GM12878 (cell line): ENCODE results near the gene ZNF213. TPM values are rescaled to one million over a fixed set of nuclear protein-coding genes. Genes with fewer than 3 reads are reported as not detected.

ENCODE experiments used
- ATAC-seq: fragments of 200-7000 bp; cut with Tn5 transposase; 3 replicates; pipeline ENCODE4 v1.9.1; 2020; ENCODE audit warnings: mild to moderate bottlenecking, moderate library complexity
- BruUV-seq: library from RNA; stranded (reverse); fragments of 400-500 nt; replicated peaks from 2 replicates; lab custom pipeline; 2021; lab: Mats Ljungman, UMichigan
- CTCF ChIA-PET: fragments of 300-600 bp; sonication (Branson Sonifier 250); formaldehyde crosslinking; extraction: SDS; loops from one replicate; lab custom pipeline; 2021; ENCODE audit warnings: inconsistent platforms; lab: Yijun Ruan, JAX
- POLR2A ChIA-PET: fragments of 350-600 bp; formaldehyde crosslinking; extraction: SDS; loops from one replicate; lab custom pipeline; 2021; ENCODE audit warnings: inconsistent platforms; lab: Charles Lee
- RAD21 ChIA-PET: fragments of 300-600 bp; sonication (Branson Sonifier 250); formaldehyde crosslinking; loops from one replicate; lab custom pipeline; 2023; ENCODE audit warnings: antibody characterized with exemption; ENCODE audit not compliant: unreplicated experiment; lab: Charles Lee
- SMC1A ChIA-PET: fragments of 300-600 bp; sonication (Branson Sonifier 250); formaldehyde crosslinking; loops from one replicate; lab custom pipeline; 2023; ENCODE audit not compliant: unreplicated experiment, uncharacterized antibody; lab: Charles Lee
- DNase-seq: peaks from one replicate; pipeline ENCODE4 v3.0.0-alpha.2; 2011; ENCODE audit warnings: low read depth, low spot score
- FAIRE-seq: peaks from 3 replicates; lab custom pipeline; 2011; peaks lifted over from hg19 to GRCh38; lab: Jason Lieb, UNC
- H2AFZ ChIP-seq: 2 replicates; pipeline ENCODE4 v1.6.0; 2011; ENCODE audit warnings: low read depth, low read length, control low read depth; ENCODE audit not compliant: control insufficient read depth
- H3K27ac ChIP-seq: 2 replicates; pipeline ENCODE4 v1.5.1; 2011; ENCODE audit warnings: control low read depth; ENCODE audit not compliant: control insufficient read depth, insufficient read depth
- H3K27me3 ChIP-seq, 2 experiments: replicated peaks in 1 of 2; 2 replicates each; pipeline versions ENCODE4 v1.6.0 to v1.6.1; 2011; ENCODE audit warnings: low read length in 1 of 2; ENCODE audit not compliant: control insufficient read depth in 2 of 2, insufficient read depth in 2 of 2
- H3K36me3 ChIP-seq, 2 experiments: 2 replicates each; pipeline ENCODE4 v1.5.1; 2011; ENCODE audit warnings: low read length in 1 of 2; ENCODE audit not compliant: control insufficient read depth in 2 of 2, insufficient read depth in 2 of 2
- H3K4me1 ChIP-seq: 2 replicates; pipeline ENCODE4 v1.6.1; 2011; ENCODE audit warnings: mild to moderate bottlenecking, low read length, moderate library complexity, mixed read lengths; ENCODE audit not compliant: control insufficient read depth, insufficient read depth
- H3K4me2 ChIP-seq: 2 replicates; pipeline ENCODE4 v1.6.0; 2011; ENCODE audit warnings: control low read depth; ENCODE audit not compliant: control insufficient read depth, insufficient read depth
- H3K4me3 ChIP-seq: fragments of 200-600 bp; sonication (generic); 2 replicates; pipeline ENCODE4 v1.5.1; 2016
- H3K79me2 ChIP-seq: 2 replicates; pipeline ENCODE4 v1.6.0; 2011; ENCODE audit warnings: low read length; ENCODE audit not compliant: control insufficient read depth, insufficient read depth
- H3K9ac ChIP-seq: 2 replicates; pipeline ENCODE4 v1.8.0; 2011; ENCODE audit warnings: low read length, control low read depth, mixed read lengths; ENCODE audit not compliant: control insufficient read depth, insufficient read depth
- H3K9me3 ChIP-seq: replicated peaks from 3 replicates; pipeline ENCODE4 v1.5.1; 2011; ENCODE audit warnings: mild to moderate bottlenecking, low read length; ENCODE audit not compliant: control insufficient read depth, insufficient read depth
- H4K20me1 ChIP-seq: 2 replicates; pipeline ENCODE4 v1.6.0; 2011; ENCODE audit not compliant: control insufficient read depth, insufficient read depth
- BHLHE40 ChIP-seq, 2 experiments: fragments of 450-650 bp in 1 of 2; IDR thresholded peaks; 2 replicates each; pipeline ENCODE4 v1.6.1; 2011 to 2017; ENCODE audit warnings: low read depth in 2 of 2, borderline replicate concordance in 1 of 2, improper control_type of control experiment in 1 of 2, low read length in 1 of 2, mild to moderate bottlenecking in 1 of 2
- ESRRA ChIP-seq: IDR thresholded peaks from 2 replicates; pipeline ENCODE4 v1.6.1; 2012; ENCODE audit warnings: mild to moderate bottlenecking, low read length, improper control_type of control experiment
- IKZF2 ChIP-seq, 2 experiments: fragments of 450-650 bp; IDR thresholded peaks; 2 replicates each; pipeline ENCODE4 v1.6.1; 2017; ENCODE audit warnings: mild to moderate bottlenecking in 2 of 2, moderate library complexity in 2 of 2
- KAT2A ChIP-seq: conservative IDR thresholded peaks from 2 replicates; pipeline ENCODE4 v1.6.1; 2011; ENCODE audit warnings: low read depth, low read length; ENCODE audit not compliant: control insufficient read depth
- RBBP5 ChIP-seq: fragments of 200-600 bp; sonication (generic); conservative IDR thresholded peaks from 2 replicates; pipeline ENCODE4 v1.6.1; 2016
- SMAD1 ChIP-seq: fragments of 450-650 bp; IDR thresholded peaks from 2 replicates; pipeline ENCODE4 v1.6.1; 2018; ENCODE audit warnings: mild to moderate bottlenecking, low read depth; ENCODE audit not compliant: partially characterized antibody
- ZBTB4 ChIP-seq: fragments of 450-650 bp; formaldehyde crosslinking; IDR thresholded peaks from 2 replicates; pipeline ENCODE4 v1.4.0; 2022; ENCODE audit warnings: mild to moderate bottlenecking, moderate library complexity
- ZNF207 ChIP-seq: fragments of 450-650 bp; IDR thresholded peaks from 2 replicates; pipeline ENCODE4 v1.6.1; 2014; ENCODE audit warnings: antibody characterized with exemption, mild to moderate bottlenecking, borderline replicate concordance
- WGBS: methylation state at CpG from one replicate; pipeline ENCODE4 v1.1.6; 2016; ENCODE audit warnings: low lambda C conversion rate; ENCODE audit not compliant: insufficient replicate concordance, insufficient coverage; ENCODE audit errors: missing lambda C conversion rate; 5-methylcytosine and 5-hydroxymethylcytosine counted together
- in situ Hi-C: fragments of 300-500 bp; cut with MboI; formaldehyde crosslinking; loops from 9 replicates; pipeline ENCODE4 v1.14.3; 2018; ENCODE audit warnings: mixed read lengths
- intact Hi-C: fragments of 100-400 bp; cut with micrococcal nuclease; formaldehyde crosslinking; loops from one replicate; pipeline ENCODE4 v1.14.2; 2022; ENCODE audit not compliant: unreplicated experiment
- polyA plus RNA-seq, 11 experiments: library from polyadenylated mRNA; depleted of rRNA in 4 of 11; unstranded in 6 of 11; stranded (reverse) in 5 of 11; fragments of >200 nt; fragmentation: Nextera tagmentation in 4 of 11; fragmentation: Illumina TruSeq in 1 of 11; extraction: Ambion mirVana in 4 of 11; extraction: Trizol in 1 of 11; gene quantifications; 1 replicate in 1 of 11; 2 replicates in 10 of 11; pipeline versions ENCODE4 v1.2.1 to v1.2.3, GENCODE V29; 2011 to 2016; ENCODE audit warnings: inconsistent platforms in 2 of 11, missing spikeins in 2 of 11, low read depth in 1 of 11
- total RNA-seq, 4 experiments: library from RNA; depleted of rRNA in 3 of 4; stranded (reverse); fragments of >200 nt in 3 of 4; fragmentation: Illumina TruSeq in 1 of 4; extraction: Trizol in 1 of 4; gene quantifications; 2 replicates each; pipeline versions ENCODE4 v1.2.1 to v1.2.3, GENCODE V29; 2013 to 2021
- TF ChIP-seq, protein P1 (sequence below): fragments of 450-650 bp; IDR thresholded peaks from 2 replicates; pipeline ENCODE4 v1.6.1; 2017; ENCODE audit warnings: borderline replicate concordance
- TF ChIP-seq, protein P2 (sequence below): fragments of 150-350 bp; IDR thresholded peaks from 2 replicates; pipeline ENCODE4 v1.6.1; 2016; ENCODE audit warnings: low read depth, low read length
- TF ChIP-seq, protein P3 (sequence below): fragments of 450-650 bp; formaldehyde crosslinking; IDR thresholded peaks from 2 replicates; pipeline ENCODE4 v1.5.0; 2022; ENCODE audit warnings: mild to moderate bottlenecking, missing genetic modification characterization

Gene ZNF213
- total and polyA plus RNA-seq, 10 of the 15 experiments (the other 5 are each of a cell fraction or from before 2014, with no cell fraction given): 0.53 to 9.4 (median 1.1) TPM

DNA sequence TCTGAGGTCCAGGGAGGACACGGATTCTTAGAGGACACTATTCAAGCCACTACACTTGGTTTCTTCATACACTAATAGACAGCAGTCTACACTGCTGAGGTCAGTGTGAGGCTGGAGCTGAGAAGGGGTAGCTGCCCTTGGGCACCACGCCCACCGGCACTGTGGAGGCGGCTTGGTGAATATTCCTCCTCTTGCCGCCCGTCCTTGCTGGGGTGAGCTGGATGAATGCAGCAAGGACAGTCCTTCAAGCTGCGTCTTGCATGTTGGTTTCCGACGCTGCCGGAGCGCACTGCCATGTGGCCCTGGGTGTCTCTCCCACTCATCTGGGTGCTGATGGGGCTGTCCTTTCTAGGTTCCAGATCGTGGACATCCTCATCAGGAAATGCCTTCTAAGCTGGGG lies 19.8 kb upstream of the ZNF213 start:
- intact Hi-C loops: no loop called here
- Histone ChIP-seq H3K4me2 (no peak overlapping the region), H3K27ac (no peak overlapping the region), H3K79me2 (no peaks in the 10 kb centered on the region), H3K9me3 (no peaks in the 10 kb centered on the region), H3K36me3 (no peaks in the 10 kb centered on the region), H3K9ac (no peak overlapping the region), H2AFZ (no peak overlapping the region), H3K4me1 (no peaks in the 10 kb centered on the region; the same call in 1 of the 2 replicates), H4K20me1 (no peaks in the 10 kb centered on the region), H3K27me3 (no peaks in the 10 kb centered on the region; a peak in 1 of 4 replicates), H3K4me3 (no peak overlapping the region)
- ChIA-PET SMC1A (interaction anchor here (1.4 to 2.7 kb wide), 2 partner anchors 13 to 14 kb away, joined by 4 to 11 read pairs; no protein-coding TSS in a partner anchor), RAD21 (interaction anchor here (1.0 kb wide), 1 partner anchor 15 kb away, joined by 3 read pairs; no protein-coding TSS in a partner anchor), POLR2A (interaction anchor here (1.6 kb wide), 1 partner anchor 9 kb away, joined by 3 read pairs; no protein-coding TSS in a partner anchor), CTCF (interaction anchor here (1.3 to 5.6 kb wide), 2 partner anchors 13 to 14 kb away, joined by 4 to 41 read pairs; no protein-coding TSS in a partner anchor)
- 66% methylated on average over 12 of the region's 12 CpGs for WGBS
- DNase-seq (no peak), FAIRE-seq (no peak), ATAC-seq (no peak)
- in situ Hi-C loops: no loop called here
- BruUV-seq: no TSS peak
- TF ChIP-seq ESRRA: no peak
- TF ChIP-seq BHLHE40 (IDR thresholded peaks at IDR 0.05; ENCODE audit: borderline replicate concordance in 1 of 2, low read depth in 2 of 2, low read length in 1 of 2): no peak
- no peak for TF ChIP-seq ZNF207
- TF ChIP-seq SMAD1: no peak
- TF ChIP-seq IKZF2 (IDR thresholded peaks at IDR 0.05): no peak
- TF ChIP-seq ZBTB4 (CRISPR knock-in tag): no peak
- TF ChIP-seq, protein P1, sequence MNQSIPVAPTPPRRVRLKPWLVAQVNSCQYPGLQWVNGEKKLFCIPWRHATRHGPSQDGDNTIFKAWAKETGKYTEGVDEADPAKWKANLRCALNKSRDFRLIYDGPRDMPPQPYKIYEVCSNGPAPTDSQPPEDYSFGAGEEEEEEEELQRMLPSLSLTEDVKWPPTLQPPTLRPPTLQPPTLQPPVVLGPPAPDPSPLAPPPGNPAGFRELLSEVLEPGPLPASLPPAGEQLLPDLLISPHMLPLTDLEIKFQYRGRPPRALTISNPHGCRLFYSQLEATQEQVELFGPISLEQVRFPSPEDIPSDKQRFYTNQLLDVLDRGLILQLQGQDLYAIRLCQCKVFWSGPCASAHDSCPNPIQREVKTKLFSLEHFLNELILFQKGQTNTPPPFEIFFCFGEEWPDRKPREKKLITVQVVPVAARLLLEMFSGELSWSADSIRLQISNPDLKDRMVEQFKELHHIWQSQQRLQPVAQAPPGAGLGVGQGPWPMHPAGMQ: no peak
- no peak for TF ChIP-seq KAT2A
- TF ChIP-seq, protein P2, sequence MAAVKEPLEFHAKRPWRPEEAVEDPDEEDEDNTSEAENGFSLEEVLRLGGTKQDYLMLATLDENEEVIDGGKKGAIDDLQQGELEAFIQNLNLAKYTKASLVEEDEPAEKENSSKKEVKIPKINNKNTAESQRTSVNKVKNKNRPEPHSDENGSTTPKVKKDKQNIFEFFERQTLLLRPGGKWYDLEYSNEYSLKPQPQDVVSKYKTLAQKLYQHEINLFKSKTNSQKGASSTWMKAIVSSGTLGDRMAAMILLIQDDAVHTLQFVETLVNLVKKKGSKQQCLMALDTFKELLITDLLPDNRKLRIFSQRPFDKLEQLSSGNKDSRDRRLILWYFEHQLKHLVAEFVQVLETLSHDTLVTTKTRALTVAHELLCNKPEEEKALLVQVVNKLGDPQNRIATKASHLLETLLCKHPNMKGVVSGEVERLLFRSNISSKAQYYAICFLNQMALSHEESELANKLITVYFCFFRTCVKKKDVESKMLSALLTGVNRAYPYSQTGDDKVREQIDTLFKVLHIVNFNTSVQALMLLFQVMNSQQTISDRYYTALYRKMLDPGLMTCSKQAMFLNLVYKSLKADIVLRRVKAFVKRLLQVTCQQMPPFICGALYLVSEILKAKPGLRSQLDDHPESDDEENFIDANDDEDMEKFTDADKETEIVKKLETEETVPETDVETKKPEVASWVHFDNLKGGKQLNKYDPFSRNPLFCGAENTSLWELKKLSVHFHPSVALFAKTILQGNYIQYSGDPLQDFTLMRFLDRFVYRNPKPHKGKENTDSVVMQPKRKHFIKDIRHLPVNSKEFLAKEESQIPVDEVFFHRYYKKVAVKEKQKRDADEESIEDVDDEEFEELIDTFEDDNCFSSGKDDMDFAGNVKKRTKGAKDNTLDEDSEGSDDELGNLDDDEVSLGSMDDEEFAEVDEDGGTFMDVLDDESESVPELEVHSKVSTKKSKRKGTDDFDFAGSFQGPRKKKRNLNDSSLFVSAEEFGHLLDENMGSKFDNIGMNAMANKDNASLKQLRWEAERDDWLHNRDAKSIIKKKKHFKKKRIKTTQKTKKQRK: no peak
- TF ChIP-seq, protein P3, sequence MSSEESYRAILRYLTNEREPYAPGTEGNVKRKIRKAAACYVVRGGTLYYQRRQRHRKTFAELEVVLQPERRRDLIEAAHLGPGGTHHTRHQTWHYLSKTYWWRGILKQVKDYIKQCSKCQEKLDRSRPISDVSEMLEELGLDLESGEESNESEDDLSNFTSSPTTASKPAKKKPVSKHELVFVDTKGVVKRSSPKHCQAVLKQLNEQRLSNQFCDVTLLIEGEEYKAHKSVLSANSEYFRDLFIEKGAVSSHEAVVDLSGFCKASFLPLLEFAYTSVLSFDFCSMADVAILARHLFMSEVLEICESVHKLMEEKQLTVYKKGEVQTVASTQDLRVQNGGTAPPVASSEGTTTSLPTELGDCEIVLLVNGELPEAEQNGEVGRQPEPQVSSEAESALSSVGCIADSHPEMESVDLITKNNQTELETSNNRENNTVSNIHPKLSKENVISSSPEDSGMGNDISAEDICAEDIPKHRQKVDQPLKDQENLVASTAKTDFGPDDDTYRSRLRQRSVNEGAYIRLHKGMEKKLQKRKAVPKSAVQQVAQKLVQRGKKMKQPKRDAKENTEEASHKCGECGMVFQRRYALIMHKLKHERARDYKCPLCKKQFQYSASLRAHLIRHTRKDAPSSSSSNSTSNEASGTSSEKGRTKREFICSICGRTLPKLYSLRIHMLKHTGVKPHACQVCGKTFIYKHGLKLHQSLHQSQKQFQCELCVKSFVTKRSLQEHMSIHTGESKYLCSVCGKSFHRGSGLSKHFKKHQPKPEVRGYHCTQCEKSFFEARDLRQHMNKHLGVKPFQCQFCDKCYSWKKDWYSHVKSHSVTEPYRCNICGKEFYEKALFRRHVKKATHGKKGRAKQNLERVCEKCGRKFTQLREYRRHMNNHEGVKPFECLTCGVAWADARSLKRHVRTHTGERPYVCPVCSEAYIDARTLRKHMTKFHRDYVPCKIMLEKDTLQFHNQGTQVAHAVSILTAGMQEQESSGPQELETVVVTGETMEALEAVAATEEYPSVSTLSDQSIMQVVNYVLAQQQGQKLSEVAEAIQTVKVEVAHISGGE (CRISPR knock-in tag): no peak
- no peak for TF ChIP-seq RBBP5
